Stimulated activated CD8-positive, alpha-beta memory T cell treated with anti-CD3 and anti-CD28 coated beads, Interleukin-4, amount 100 ng/mL, for 24 hours (primary cell): ENCODE measurements around the gene PRR7.

Source experiments
- DNase-seq: peaks from one replicate; pipeline ENCODE4 v3.0.0-alpha.2; 2020; ENCODE audit warnings: low read depth

The PRR7 gene

GRCh38 chr5:177437623-177438022 is 9.0 kb upstream of the PRR7 start:
- no peak for DNase-seq

- DNase-seq, result no peak
Observed at GRCh38 chr5:177438468-177438867, 8.1 kb upstream of the PRR7 start.

GRCh38 chr5:177439518-177440053 is 7.0 kb upstream of the PRR7 start:
- no peak for DNase-seq

GRCh38 chr5:177440211-177440989 is 6.2 kb upstream of the PRR7 start:
- DNase-seq, result no peak

GRCh38 chr5:177440990-177441780 is 5.4 kb upstream of the PRR7 start:
- DNase-seq, result no peak

GRCh38 chr5:177442066-177442826 is 4.4 kb upstream of the PRR7 start:
- no peak for DNase-seq

- DNase-seq, result no peak
Observed at GRCh38 chr5:177443144-177443983, 3.2 kb upstream of the PRR7 start.

- DNase-seq, result no peak
Observed at GRCh38 chr5:177444106-177445051, 2.2 kb upstream of the PRR7 start.

- DNase-seq, result no peak
Observed at GRCh38 chr5:177445052-177445916, 1.3 kb upstream of the PRR7 start.

GRCh38 chr5:177445917-177446199 is 756 bp upstream of the PRR7 start:
- no peak for DNase-seq

- peak; percentile 58 for DNase-seq
Observed at GRCh38 chr5:177447066-177447610, 524 bp downstream of the PRR7 start.

GRCh38 chr5:177447611-177448243 is 1.1 kb downstream of the PRR7 start:
- DNase-seq, result no peak

- DNase-seq, result no peak
Observed at GRCh38 chr5:177448244-177448950, 1.8 kb downstream of the PRR7 start.

GRCh38 chr5:177449140-177450061 is 2.8 kb downstream of the PRR7 start:
- no peak for DNase-seq

- no peak for DNase-seq
Observed at GRCh38 chr5:177450667-177451424, 4.2 kb downstream of the PRR7 start.
